GM18873 (cell line): Measurements from ENCODE around the gene BOLL.
"Not testable (repeated sequence)": the region's sequence is repeated elsewhere in the genome, so short reads cannot be mapped to it uniquely, and the experiment has no call there.

Experiments
- ATAC-seq: cut with Tn5 transposase; IDR thresholded peaks from one replicate; pipeline ENCODE4 v1.9.1; 2021; ENCODE audit warnings: mild to moderate bottlenecking, moderate library complexity, moderate number of reproducible peaks; ENCODE audit not compliant: unreplicated experiment, low FRiP score

BOLL gene

DNA sequence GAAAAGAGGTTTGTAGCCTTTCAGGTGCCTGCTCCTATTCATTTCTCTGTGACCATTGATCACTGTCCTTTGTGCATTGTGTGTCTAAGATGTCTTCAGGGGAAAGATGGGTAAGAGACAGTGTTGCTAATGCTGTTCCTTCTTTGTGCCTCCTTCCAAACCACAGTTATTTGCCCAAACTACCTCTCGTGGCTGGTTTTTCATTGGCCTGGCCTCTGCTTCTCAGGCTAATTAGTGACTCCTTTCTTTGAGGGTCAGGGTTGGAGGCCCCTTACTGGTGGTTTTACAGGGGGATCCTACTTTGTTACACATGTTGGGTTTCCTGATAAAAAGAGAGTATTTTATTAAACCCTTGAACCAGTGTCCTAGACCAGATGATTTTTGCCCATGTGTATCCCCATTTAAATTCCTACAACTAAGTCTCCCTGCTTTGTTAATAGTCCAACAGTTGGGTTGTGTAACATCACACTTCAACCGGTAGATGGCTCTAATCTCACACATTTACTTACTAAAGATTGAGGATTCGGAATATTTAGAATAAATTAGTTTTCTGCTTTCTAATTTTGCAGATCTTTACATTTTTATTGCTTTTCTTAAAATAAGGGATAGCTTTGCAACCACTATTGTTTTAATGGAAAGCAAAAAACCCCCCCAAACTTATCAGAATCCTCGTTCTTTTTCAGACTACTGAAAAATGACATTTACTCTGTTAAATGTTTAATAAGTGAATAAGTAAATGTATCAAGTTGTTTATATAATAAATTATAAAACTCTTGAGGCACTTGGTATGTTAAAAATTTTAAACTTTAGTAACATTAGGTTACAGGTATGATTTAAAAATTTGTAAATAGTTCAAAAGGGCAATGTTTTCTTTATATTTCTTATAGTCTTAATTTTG lies 77.6 kb downstream of the BOLL start:
- no peak for ATAC-seq

DNA sequence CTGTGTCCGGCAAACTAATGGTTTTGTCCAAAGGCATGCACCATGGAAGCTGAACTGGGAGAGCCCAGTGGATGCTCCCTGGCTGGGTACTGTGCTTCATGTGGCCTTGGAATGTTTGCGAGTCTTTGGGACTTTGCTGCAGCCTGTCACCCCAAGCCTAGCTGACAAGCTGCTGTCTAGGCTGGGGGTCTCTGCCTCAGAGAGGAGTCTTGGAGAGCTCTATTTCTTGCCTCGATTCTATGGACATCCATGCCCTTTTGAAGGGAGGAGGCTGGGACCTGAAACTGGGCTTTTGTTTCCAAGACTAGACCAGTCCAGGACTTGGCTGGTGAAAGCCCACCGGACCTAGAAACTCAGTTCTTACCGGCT lies 78.3 kb downstream of the BOLL start:
- no peak for ATAC-seq

DNA sequence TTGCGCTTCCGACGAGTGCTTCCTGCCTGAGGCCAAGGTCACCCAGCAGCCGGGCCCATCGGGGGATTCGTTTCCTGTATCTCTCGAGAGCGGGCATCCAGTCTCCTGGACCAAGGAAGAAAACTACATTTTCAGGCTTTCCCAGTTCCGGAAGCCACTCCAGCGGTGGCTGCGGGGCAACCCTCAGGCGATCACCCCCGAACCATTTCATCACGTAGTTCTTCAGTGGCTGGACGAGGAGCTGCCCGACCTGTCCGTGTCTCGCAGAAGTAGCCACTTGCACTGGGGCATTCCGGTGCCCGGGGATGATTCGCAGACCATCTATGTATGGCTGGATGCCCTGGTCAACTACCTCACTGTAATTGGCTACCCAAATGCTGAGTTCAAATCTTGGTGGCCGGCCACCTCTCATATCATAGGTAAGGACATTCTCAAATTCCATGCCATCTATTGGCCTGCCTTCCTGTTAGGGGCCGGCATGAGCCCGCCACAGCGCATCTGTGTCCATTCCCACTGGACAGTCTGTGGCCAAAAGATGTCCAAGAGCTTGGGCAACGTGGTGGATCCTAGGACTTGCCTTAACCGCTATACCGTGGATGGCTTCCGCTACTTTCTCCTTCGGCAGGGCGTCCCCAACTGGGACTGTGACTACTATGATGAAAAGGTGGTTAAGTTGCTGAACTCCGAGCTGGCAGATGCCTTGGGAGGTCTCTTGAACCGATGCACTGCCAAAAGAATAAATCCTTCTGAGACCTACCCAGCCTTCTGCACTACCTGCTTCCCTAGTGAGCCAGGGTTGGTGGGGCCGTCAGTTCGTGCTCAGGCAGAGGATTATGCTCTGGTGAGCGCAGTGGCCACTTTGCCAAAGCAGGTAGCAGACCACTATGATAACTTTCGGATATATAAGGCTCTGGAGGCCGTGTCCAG lies 78.9 kb downstream of the BOLL start:
- ATAC-seq: peak; percentile 26

DNA sequence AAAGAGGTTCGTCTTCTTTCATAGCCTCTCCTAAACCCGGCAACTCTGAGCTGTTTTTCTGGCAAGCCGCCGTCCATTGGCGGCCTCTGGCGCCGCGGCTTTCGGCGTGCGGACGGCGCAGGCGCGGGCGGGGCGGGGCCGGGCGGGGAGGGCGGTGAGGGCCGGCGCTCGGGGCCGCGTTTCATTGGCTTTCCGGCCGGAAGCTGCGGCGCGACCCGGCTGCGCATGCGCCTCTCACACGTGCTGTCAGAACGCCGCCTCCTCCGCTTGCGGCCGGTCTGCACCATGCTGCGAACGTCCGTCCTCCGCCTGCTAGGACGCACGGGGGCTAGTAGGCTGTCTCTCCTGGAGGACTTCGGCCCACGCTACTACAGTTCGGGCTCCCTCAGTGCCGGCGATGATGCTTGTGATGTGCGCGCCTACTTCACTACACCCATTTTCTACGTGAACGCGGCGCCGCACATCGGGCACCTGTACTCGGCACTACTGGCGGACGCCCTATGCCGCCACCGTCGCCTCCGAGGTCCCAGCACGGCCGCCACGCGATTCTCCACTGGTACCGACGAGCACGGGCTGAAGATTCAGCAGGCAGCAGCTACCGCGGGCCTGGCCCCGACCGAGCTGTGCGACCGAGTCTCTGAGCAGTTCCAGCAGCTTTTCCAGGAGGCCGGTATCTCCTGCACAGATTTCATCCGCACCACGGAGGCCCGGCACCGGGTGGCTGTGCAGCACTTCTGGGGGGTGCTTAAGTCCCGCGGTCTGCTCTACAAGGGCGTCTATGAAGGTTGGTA lies 79.8 kb downstream of the BOLL start, which contains the start of gene MARS2:
TSS of gene MARS2 (plus strand) at position 249 of the 791 bp plus-strand sequence. CDS start at position 286, 37 bp downstream.
- ATAC-seq: peak; percentile 74

DNA sequence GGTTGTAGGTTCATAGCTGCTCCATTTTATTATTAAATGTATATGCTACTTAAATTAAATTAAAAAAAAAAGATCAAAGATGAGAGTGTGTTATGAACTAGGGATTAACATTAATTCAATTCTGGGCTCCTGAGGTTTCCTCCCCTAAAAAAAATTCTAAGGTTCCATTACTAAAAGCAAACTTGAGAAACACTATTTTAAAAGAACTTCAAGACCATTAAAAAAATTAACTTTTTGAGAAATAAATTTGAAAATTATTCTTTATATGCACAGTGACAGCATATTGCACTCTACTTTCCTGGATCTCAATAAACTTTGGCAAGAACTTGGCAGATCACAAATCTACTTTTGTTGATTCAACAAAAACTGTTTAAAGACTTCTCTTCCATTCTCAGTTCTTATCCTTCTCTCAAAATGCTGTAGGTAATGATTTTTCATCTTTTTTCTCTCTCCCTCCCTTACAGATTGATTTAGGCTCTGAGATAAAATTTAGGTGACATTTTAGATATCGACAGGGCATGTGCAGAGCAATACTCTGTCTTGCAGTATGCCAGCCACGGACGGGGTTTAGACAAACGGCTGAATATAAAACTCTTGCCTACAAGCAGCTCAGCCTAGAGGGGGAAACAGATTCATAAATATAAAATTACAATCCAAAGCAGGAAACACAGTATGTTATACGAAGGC lies 80.5 kb downstream of the BOLL start:
- ATAC-seq: peak; percentile 37

GRCh38 chr2:197700960-197701359 lies 84.2 kb downstream of the BOLL start:
- ATAC-seq: no peak

DNA sequence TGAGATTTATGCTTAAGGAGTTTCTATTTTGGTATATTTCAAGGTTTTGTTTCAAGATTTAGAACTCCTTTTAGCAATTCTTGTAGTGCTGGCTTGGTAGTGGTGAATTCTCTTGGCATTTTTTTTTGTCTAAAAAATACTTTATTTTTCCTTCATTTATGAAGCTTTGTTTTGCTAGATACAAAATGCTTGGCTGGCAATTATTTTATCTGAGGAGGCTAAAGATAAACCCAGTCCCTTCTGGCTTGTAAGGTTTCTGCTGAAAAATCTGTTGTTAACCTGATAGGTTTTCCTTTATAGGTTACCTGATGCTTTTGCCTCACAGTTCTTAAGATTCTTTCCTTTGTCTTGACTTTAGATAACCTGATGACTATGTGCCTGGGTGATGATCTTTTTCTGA lies 85.4 kb downstream of the BOLL start:
- ATAC-seq: not testable (repeated sequence)

DNA sequence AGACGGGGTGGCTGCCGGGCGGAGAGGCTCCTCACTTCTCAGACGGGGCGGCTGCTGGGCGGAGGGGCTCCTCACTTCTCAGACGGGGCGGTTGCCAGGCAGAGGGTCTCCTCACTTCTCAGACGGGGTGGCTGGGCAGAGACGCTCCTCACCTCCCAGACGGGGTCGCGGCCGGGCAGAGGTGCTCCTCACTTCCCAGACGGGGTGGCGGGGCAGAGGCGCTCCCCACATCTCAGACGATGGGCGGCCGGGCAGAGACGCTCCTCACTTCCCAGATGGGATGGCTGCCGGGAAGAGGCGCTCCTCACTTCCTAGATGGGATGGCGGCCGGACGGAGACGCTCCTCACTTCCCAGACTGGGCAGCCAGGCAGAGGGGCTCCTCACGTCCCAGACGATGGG lies 88.5 kb downstream of the BOLL start:
- ATAC-seq: not testable (repeated sequence)

DNA sequence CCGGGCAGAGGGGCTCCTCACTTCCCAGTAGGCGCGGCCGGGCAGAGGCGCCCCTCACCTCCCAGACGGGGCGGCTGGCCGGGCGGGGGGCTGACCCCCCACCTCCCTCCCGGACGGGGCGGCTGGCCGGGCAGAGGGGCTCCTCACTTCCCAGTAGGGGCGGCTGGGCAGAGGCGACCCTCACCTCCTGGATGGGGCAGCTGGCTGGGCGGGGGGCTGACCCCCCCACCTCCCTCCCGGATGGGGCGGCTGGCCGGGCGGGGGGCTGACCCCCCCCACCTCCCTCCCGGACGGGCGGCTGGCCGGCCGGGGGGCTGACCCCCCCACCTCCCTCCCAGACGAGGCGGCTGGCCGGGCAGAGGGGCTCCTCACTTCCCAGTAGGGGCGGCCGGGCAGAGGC lies 89.1 kb downstream of the BOLL start:
- ATAC-seq: not testable (repeated sequence)

DNA sequence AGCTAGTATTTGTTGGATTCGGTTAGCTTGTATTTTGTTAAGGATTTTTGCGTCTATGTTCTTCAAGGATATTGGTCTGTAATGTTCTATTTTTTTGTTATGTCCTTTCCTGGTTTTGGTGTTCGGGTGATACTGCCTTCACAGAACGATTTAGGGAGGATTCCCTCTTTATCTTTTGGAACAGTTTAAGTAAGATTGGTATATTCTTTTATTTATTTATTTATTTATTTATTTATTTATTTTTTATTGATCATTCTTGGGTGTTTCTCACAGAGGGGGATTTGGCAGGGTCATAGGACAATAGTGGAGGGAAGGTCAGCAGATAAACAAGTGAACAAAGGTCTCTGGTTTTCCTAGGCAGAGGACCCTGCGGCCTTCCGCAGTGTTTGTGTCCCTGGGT lies 89.9 kb downstream of the BOLL start:
- not testable (repeated sequence) for ATAC-seq

- no peak for ATAC-seq
Measured at GRCh38 chr2:197677483-197677882, 107.6 kb downstream of the BOLL start.

GRCh38 chr2:197677056-197677455 lies 108.1 kb downstream of the BOLL start:
- no peak for ATAC-seq
